Natural killer cell (primary cell): ENCODE measurements around the gene SLC25A17. TPM values are rescaled to one million over a fixed set of nuclear protein-coding genes. Genes with fewer than 3 reads are reported as not detected.

ENCODE experiments used
- ATAC-seq, 3 donors: fragments of 150-1000 bp in 2 of 3; fragments of 200-7000 bp in 1 of 3; cut with Tn5 transposase; 1 replicate in 1 of 3; 2 replicates in 2 of 3; pipeline ENCODE4 v1.10.0; 2021; ENCODE audit warnings: mild to moderate bottlenecking in 2 of 3, moderate library complexity in 2 of 3
- DNase-seq, 2 donors: peaks; one replicate each; pipeline versions ENCODE4 v3.0.0 to v3.0.0-alpha.2; 2013 to 2021; ENCODE audit warnings: mixed read lengths in 1 of 2
- H3K27ac ChIP-seq: one replicate; pipeline ENCODE4 v1.5.1; 2013; ENCODE audit warnings: mild to moderate bottlenecking, low read length
- H3K27me3 ChIP-seq: one replicate; pipeline ENCODE4 v1.6.1; 2013; ENCODE audit warnings: low read length; ENCODE audit not compliant: control insufficient read depth, insufficient read depth
- H3K36me3 ChIP-seq: one replicate; pipeline ENCODE4 v1.6.1; 2013; ENCODE audit warnings: low read length; ENCODE audit not compliant: control insufficient read depth, insufficient read depth
- H3K4me1 ChIP-seq: one replicate; pipeline ENCODE4 v1.6.1; 2013; ENCODE audit warnings: low read length; ENCODE audit not compliant: control insufficient read depth, insufficient read depth
- H3K4me3 ChIP-seq: one replicate; pipeline ENCODE4 v1.5.1; 2013; ENCODE audit warnings: low read length
- H3K9me3 ChIP-seq: one replicate; pipeline ENCODE4 v1.6.1; 2013; ENCODE audit warnings: low read length; ENCODE audit not compliant: control insufficient read depth, insufficient read depth
- H3K27ac Mint-ChIP-seq, 2 donors: one replicate each; pipeline ENCODE4 v1.8.0; 2022; ENCODE audit warnings: mild to moderate bottlenecking in 2 of 2, mixed read lengths in 2 of 2, moderate library complexity in 1 of 2
- H3K27me3 Mint-ChIP-seq, 2 donors: one replicate each; pipeline ENCODE4 v1.8.0; 2022; ENCODE audit warnings: low read depth in 2 of 2, mixed read lengths in 2 of 2
- H3K36me3 Mint-ChIP-seq: one replicate; pipeline ENCODE4 v1.8.0; 2022; ENCODE audit warnings: mixed read lengths
- H3K4me1 Mint-ChIP-seq, 2 donors: one replicate each; pipeline ENCODE4 v1.8.0; 2022; ENCODE audit warnings: mixed read lengths in 2 of 2
- H3K4me3 Mint-ChIP-seq: one replicate; pipeline ENCODE4 v1.8.0; 2022; ENCODE audit warnings: mild to moderate bottlenecking, moderate library complexity, mixed read lengths
- H3K9me3 Mint-ChIP-seq, 2 donors: one replicate each; pipeline ENCODE4 v1.8.0; 2022; ENCODE audit warnings: mixed read lengths in 2 of 2
- CTCF ChIP-seq: fragments of 200-600 bp; IDR thresholded peaks from one replicate; pipeline ENCODE4 v1.8.0; 2022; ENCODE audit warnings: antibody characterized with exemption
- WGBS: methylation state at CpG from one replicate; pipeline ENCODE4 v1.1.7; 2013; ENCODE audit warnings: missing lambda C conversion rate; ENCODE audit not compliant: insufficient coverage; 5-methylcytosine and 5-hydroxymethylcytosine counted together
- intact Hi-C: fragments of 100-400 bp; cut with micrococcal nuclease; formaldehyde crosslinking; loops from one replicate; pipeline ENCODE4 v1.14.2; 2022
- total RNA-seq, 4 donors: library from RNA; stranded (reverse); fragments of 120-200 nt in 1 of 4; gene quantifications; one replicate each; pipeline versions ENCODE4 v1.2.3 to v1.2.4, GENCODE V29; 2013 to 2022

SLC25A17 gene
- total RNA-seq, 3 donors from 2014 or later (not counting 1 experiment from before 2014, with no cell fraction given), result 9.2 to 13.4 (median 10.0) TPM

GRCh38 chr22:40749829-40750228 lies 69.3 kb downstream of the SLC25A17 start:
- H3K27ac ChIP-seq, result no peak overlapping the region
- Mint-ChIP-seq H3K27me3 (no peaks in the 10 kb centered on the region), H3K36me3 (no peaks in the 10 kb centered on the region), H3K9me3 (no peaks in the 10 kb centered on the region), H3K4me1 (no peaks in the 10 kb centered on the region), H3K4me3 (no peak overlapping the region), H3K27ac (no peak overlapping the region)
- DNase-seq (no peak), ATAC-seq (no peak)
- no peak for TF ChIP-seq CTCF
- no peaks in the 10 kb centered on the region for H3K27me3 ChIP-seq
- H3K4me1 ChIP-seq, result no peaks in the 10 kb centered on the region
- H3K36me3 ChIP-seq, result no peaks in the 10 kb centered on the region
- intact Hi-C loops, result no loop called here
- H3K4me3 ChIP-seq, result no peak overlapping the region
- peaks cover 5% of the 10 kb centered on the region for H3K9me3 ChIP-seq

GRCh38 chr22:40748388-40749355 lies 70.5 kb downstream of the SLC25A17 start:
- H3K36me3 ChIP-seq, result no peaks in the 10 kb centered on the region
- DNase-seq (no peak), ATAC-seq (no peak)
- no peak for TF ChIP-seq CTCF
- no peaks in the 10 kb centered on the region for H3K27me3 ChIP-seq
- peaks cover 5% of the 10 kb centered on the region for H3K9me3 ChIP-seq
- Mint-ChIP-seq H3K27me3 (no peaks in the 10 kb centered on the region), H3K4me3 (no peak overlapping the region), H3K27ac (no peak overlapping the region), H3K36me3 (no peaks in the 10 kb centered on the region), H3K9me3 (no peaks in the 10 kb centered on the region), H3K4me1 (no peaks in the 10 kb centered on the region)
- 88% methylated on average over 18 of the region's 19 CpGs for WGBS
- intact Hi-C loops, result no loop called here
- H3K4me1 ChIP-seq, result no peaks in the 10 kb centered on the region
- no peak overlapping the region for H3K4me3 ChIP-seq
- no peak overlapping the region for H3K27ac ChIP-seq

DNA sequence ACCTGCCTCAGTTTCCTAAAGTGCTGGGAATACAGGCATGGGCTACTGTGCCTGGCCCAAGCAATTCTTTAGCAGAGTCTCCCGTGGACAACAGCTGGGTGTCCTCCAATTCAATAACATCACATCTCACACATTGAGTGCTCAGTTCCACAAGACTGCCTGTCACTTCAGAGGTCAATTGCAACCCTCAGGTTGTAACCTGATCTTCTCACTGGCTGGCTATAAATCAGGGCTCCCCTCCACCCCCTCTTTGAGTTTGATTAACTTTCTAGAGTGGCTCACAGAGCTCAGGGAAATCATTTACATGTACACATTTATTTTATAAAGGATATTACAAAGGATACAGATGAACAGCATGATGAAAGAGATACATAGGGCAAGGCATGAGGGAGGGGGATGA lies 71.8 kb downstream of the SLC25A17 start:
- no peak overlapping the region for H3K4me3 Mint-ChIP-seq
- peaks cover 5% of the 10 kb centered on the region for H3K9me3 ChIP-seq
- WGBS, result 94% methylated on average over 1 of the region's 1 CpG
- no peaks in the 10 kb centered on the region for H3K27me3 ChIP-seq
- H3K9me3 Mint-ChIP-seq, result no peaks in the 10 kb centered on the region
- no peak overlapping the region for H3K4me3 ChIP-seq
- no peak for DNase-seq
- no peaks in the 10 kb centered on the region for H3K36me3 ChIP-seq
- no peak overlapping the region for H3K27ac ChIP-seq
- H3K27ac Mint-ChIP-seq, result no peak overlapping the region
- intact Hi-C loops, result no loop called here
- no peak for TF ChIP-seq CTCF
- no peaks in the 10 kb centered on the region for H3K4me1 ChIP-seq
- H3K4me1 Mint-ChIP-seq, result no peaks in the 10 kb centered on the region
- no peaks in the 10 kb centered on the region for H3K27me3 Mint-ChIP-seq
- ATAC-seq, result no peak
- H3K36me3 Mint-ChIP-seq, result no peaks in the 10 kb centered on the region
